Measurements from ENCODE around the gene RNF208. TPM values are rescaled to one million over a fixed set of nuclear protein-coding genes. Genes with fewer than 3 reads are reported as not detected.

RNF208 gene
- total and polyA plus RNA-seq, 2 donors (not counting 1 experiment from before 2014, with no cell fraction given) = 0.14 to 0.33 TPM

DNA sequence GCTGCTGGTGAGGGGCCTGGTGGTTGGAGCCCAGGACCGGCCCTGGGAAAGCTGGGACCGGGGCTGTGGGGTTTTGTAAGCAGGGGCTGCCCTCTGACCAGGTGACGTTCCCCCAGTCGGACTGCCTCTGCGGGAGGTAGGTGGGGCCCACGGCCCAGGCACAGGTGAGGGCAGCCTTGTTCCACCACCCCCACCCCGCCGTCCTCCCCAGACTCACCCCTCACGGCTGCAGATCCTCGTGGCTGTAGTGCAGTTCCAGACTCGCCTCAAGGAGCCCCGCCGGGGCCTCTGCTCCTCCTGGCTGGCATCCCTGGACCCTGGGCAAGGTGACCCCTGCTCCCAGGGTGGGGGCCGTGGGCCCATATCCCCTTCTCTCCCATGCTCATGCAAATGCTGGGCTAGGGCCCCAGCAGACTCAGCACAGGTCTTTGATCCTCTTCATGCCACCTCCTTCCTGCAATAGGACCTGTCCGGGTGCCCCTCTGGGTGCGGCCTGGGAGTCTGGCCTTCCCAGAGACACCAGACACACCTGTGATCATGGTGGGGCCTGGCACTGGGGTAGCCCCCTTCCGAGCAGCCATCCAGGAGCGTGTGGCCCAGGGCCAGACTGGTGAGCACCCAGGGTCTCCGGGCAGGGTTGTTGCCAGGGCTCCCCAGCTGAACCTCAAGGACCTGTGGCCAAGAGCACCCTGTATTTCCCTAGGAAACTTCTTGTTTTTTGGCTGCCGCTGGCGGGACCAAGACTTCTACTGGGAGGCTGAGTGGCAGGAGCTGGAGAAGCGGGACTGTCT, 6.6 kb downstream of the RNF208 start:
- no peak overlapping the region for H2AFZ ChIP-seq (ENCODE audit: low read length)
- H3K27me3 ChIP-seq (ENCODE audit: control insufficient read depth, insufficient read depth, low read length) = no peaks in the 10 kb centered on the region
- H3K9ac ChIP-seq (ENCODE audit: insufficient read depth, low read length) = no peak overlapping the region
- TF ChIP-seq, protein P1, sequence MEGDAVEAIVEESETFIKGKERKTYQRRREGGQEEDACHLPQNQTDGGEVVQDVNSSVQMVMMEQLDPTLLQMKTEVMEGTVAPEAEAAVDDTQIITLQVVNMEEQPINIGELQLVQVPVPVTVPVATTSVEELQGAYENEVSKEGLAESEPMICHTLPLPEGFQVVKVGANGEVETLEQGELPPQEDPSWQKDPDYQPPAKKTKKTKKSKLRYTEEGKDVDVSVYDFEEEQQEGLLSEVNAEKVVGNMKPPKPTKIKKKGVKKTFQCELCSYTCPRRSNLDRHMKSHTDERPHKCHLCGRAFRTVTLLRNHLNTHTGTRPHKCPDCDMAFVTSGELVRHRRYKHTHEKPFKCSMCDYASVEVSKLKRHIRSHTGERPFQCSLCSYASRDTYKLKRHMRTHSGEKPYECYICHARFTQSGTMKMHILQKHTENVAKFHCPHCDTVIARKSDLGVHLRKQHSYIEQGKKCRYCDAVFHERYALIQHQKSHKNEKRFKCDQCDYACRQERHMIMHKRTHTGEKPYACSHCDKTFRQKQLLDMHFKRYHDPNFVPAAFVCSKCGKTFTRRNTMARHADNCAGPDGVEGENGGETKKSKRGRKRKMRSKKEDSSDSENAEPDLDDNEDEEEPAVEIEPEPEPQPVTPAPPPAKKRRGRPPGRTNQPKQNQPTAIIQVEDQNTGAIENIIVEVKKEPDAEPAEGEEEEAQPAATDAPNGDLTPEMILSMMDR (conservative IDR thresholded peaks at IDR 0.05 in 1 of 2, IDR thresholded peaks at IDR 0.05 in 1 of 2; ENCODE audit: low read depth in 1 of 2, low read length in 2 of 2) = no peak
- no peak for TF ChIP-seq EZH2 (IDR thresholded peaks at IDR 0.05; ENCODE audit: low read length, missing control alignments)
- H3K4me3 ChIP-seq (replicated peaks in 1 of 4; ENCODE audit: control extremely low read depth in 1 of 4, insufficient read depth in 1 of 4, low read depth in 3 of 4, low read length in 4 of 4) = no peak overlapping the region
- no peaks in the 10 kb centered on the region for H3K9me3 ChIP-seq (ENCODE audit: control insufficient read depth, insufficient read depth, low read depth, low read length)
- H4K20me1 ChIP-seq (ENCODE audit: control insufficient read depth, extremely low read depth, insufficient read depth, low read length) = no peaks in the 10 kb centered on the region
- peaks cover 5% of the 10 kb centered on the region for H3K4me1 ChIP-seq (ENCODE audit: control insufficient read depth, extremely low read depth, insufficient read depth, low read length)
- no peak overlapping the region for H3K27ac ChIP-seq (ENCODE audit: insufficient read depth, low read length)
- no peak for DNase-seq (ENCODE audit: low read depth in 2 of 2)
- H3K4me2 ChIP-seq (ENCODE audit: extremely low read depth, insufficient read depth, low read length) = no peak overlapping the region
- no peaks in the 10 kb centered on the region for H3K79me2 ChIP-seq (ENCODE audit: control insufficient read depth, insufficient read depth, low read length)
- H3K36me3 ChIP-seq (ENCODE audit: control insufficient read depth, insufficient read depth, low read length) = peaks cover 19% of the 10 kb centered on the region

GRCh38 chr9:137214620-137215019, 7.4 kb downstream of the RNF208 start:
- H3K27me3 ChIP-seq (ENCODE audit: control insufficient read depth, insufficient read depth, low read length) = no peaks in the 10 kb centered on the region
- no peaks in the 10 kb centered on the region for H3K79me2 ChIP-seq (ENCODE audit: control insufficient read depth, insufficient read depth, low read length)
- H3K9me3 ChIP-seq (ENCODE audit: control insufficient read depth, insufficient read depth, low read depth, low read length) = no peaks in the 10 kb centered on the region
- H3K9ac ChIP-seq (ENCODE audit: insufficient read depth, low read length) = no peak overlapping the region
- peaks cover 19% of the 10 kb centered on the region for H3K36me3 ChIP-seq (ENCODE audit: control insufficient read depth, insufficient read depth, low read length)
- no peaks in the 10 kb centered on the region for H4K20me1 ChIP-seq (ENCODE audit: control insufficient read depth, extremely low read depth, insufficient read depth, low read length)
- TF ChIP-seq, protein P1 (conservative IDR thresholded peaks at IDR 0.05 in 1 of 2, IDR thresholded peaks at IDR 0.05 in 1 of 2; ENCODE audit: low read depth in 1 of 2, low read length in 2 of 2) = no peak
- no peak for TF ChIP-seq EZH2 (IDR thresholded peaks at IDR 0.05; ENCODE audit: low read length, missing control alignments)
- no peak for DNase-seq (ENCODE audit: low read depth in 2 of 2)
- H3K4me3 ChIP-seq (replicated peaks in 1 of 4; ENCODE audit: control extremely low read depth in 1 of 4, insufficient read depth in 1 of 4, low read depth in 3 of 4, low read length in 4 of 4) = no peak overlapping the region
- peaks cover 5% of the 10 kb centered on the region for H3K4me1 ChIP-seq (ENCODE audit: control insufficient read depth, extremely low read depth, insufficient read depth, low read length)
- no peak overlapping the region for H3K27ac ChIP-seq (ENCODE audit: insufficient read depth, low read length)
- H3K4me2 ChIP-seq (ENCODE audit: extremely low read depth, insufficient read depth, low read length) = no peak overlapping the region
- H2AFZ ChIP-seq (ENCODE audit: low read length) = no peak overlapping the region

- H3K9me3 ChIP-seq (ENCODE audit: control insufficient read depth, insufficient read depth, low read depth, low read length) = no peaks in the 10 kb centered on the region
- H4K20me1 ChIP-seq (ENCODE audit: control insufficient read depth, extremely low read depth, insufficient read depth, low read length) = no peaks in the 10 kb centered on the region
- no peak overlapping the region for H3K4me2 ChIP-seq (ENCODE audit: extremely low read depth, insufficient read depth, low read length)
- H2AFZ ChIP-seq (ENCODE audit: low read length) = no peak overlapping the region
- H3K9ac ChIP-seq (ENCODE audit: insufficient read depth, low read length) = no peak overlapping the region
- DNase-seq (ENCODE audit: low read depth in 2 of 2) = no peak
- peaks cover 17% of the 10 kb centered on the region for H3K36me3 ChIP-seq (ENCODE audit: control insufficient read depth, insufficient read depth, low read length)
- no peaks in the 10 kb centered on the region for H3K27me3 ChIP-seq (ENCODE audit: control insufficient read depth, insufficient read depth, low read length)
- H3K79me2 ChIP-seq (ENCODE audit: control insufficient read depth, insufficient read depth, low read length) = no peaks in the 10 kb centered on the region
- no peaks in the 10 kb centered on the region for H3K4me1 ChIP-seq (ENCODE audit: control insufficient read depth, extremely low read depth, insufficient read depth, low read length)
- TF ChIP-seq EZH2 (IDR thresholded peaks at IDR 0.05; ENCODE audit: low read length, missing control alignments) = no peak
- TF ChIP-seq, protein P1 (conservative IDR thresholded peaks at IDR 0.05 in 1 of 2, IDR thresholded peaks at IDR 0.05 in 1 of 2; ENCODE audit: low read depth in 1 of 2, low read length in 2 of 2) = peak in 1 of 2 donors; percentile 19
- H3K27ac ChIP-seq (ENCODE audit: insufficient read depth, low read length) = no peak overlapping the region
- no peak overlapping the region for H3K4me3 ChIP-seq (replicated peaks in 1 of 4; ENCODE audit: control extremely low read depth in 1 of 4, insufficient read depth in 1 of 4, low read depth in 3 of 4, low read length in 4 of 4)
Observed at GRCh38 chr9:137213160-137214060, 8.6 kb downstream of the RNF208 start.

Measured in fibroblast of lung (primary cell).